ENCODE data around the gene DUS3L. TPM values are rescaled to one million over a fixed set of nuclear protein-coding genes. Genes with fewer than 3 reads are reported as not detected.

The DUS3L gene
- total RNA-seq, 1 donor from 2014 or later: 18.4 TPM

DNA sequence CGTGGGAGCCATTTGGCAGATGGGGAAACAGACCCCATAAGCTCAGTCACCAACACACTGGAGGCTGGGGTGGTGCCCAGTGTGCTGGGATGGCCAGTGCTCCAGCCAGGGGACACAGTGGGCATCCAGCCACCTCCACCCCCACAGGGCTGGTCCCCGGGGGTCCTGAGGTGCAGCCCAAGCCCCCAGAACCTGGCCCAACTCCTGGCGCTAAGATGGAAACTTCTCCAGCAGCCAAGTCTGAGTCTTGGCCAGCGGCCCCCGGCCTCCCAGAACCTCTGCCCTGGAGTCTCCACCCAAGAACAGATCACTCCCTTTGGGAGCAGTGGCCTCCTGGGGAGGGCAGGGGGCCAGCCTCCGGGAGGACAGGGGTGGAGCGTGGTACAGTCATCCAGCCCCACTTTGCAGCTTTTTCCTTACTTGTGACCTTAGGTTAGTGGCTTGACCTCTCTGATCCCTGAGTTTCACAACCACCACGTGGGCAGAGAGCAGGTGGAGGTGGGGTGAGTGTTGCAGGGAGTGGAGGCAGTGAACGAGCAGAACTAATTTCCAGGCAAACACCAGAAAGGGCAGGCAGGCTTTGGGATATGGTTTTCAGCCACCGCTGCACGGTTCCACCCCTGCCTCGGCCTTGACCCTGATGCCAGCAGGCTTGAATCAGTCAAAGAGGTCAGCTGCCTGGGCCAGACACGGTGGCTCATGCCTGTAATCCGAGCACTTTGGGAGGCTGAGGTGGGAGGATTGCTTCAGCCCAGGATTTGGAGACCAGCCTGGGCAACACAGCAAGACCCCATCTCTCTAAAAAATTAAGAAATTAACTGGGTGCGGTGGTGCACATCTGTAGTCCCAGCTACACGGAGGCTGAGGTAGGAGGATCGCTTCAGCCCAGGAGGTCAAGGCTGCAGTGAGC, 9.7 kb upstream of the DUS3L start:
- Mint-ChIP-seq H3K27ac (ENCODE audit: unreplicated experiment) (no peak overlapping the region), H3K4me3 (ENCODE audit: unreplicated experiment) (no peak overlapping the region)
- no peak for DNase-seq (ENCODE audit: low spot score)

DNA sequence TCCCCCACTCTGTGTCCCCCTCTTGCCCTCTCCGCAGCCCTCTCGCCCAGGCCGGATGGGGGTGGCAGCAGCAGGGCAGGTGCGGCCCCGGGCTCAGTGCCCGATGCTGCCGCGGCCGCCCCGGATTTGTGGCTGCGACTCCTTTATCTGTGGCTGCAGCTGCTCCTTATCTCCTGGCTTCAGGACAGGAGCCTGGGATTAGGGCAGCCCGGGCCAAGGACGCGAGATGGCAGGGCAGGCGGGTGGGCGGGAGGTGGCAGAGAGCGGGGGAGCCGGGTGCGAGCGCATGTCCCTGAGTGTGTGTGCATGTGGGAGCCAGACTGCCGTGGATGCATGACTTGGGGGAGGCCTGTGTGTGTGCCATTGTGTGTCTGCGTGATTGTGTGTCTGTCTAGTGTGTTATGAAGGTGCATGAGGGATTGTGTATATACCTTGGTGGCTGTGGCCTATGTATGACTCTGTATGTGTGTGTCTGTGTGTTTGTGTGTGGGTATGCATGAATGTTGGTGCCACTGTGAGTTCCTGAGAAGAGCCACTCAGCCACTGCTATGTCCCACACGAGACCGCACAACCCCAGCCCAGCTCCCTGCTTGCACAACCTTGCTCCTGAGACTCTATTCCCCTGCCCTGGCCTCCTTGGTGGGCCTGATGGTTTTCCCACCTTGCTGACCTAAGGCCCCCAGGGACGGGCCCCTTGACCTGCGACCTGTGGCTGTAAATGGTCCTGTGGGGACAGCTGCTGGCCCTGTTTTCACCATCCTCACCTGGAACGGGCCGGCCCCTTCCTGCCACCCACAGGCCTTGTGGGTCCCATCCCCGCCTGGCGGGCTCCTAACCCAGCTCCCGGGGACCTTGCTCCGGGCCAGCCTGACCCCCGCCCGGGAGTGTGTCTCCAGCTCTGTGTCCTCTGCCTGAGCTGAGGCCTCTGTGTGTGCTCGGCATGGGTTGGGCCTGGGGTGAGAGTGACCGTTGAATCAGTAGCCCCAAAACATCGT, 8.6 kb upstream of the DUS3L start:
- TF ChIP-seq, protein P1, sequence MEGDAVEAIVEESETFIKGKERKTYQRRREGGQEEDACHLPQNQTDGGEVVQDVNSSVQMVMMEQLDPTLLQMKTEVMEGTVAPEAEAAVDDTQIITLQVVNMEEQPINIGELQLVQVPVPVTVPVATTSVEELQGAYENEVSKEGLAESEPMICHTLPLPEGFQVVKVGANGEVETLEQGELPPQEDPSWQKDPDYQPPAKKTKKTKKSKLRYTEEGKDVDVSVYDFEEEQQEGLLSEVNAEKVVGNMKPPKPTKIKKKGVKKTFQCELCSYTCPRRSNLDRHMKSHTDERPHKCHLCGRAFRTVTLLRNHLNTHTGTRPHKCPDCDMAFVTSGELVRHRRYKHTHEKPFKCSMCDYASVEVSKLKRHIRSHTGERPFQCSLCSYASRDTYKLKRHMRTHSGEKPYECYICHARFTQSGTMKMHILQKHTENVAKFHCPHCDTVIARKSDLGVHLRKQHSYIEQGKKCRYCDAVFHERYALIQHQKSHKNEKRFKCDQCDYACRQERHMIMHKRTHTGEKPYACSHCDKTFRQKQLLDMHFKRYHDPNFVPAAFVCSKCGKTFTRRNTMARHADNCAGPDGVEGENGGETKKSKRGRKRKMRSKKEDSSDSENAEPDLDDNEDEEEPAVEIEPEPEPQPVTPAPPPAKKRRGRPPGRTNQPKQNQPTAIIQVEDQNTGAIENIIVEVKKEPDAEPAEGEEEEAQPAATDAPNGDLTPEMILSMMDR (IDR thresholded peaks at IDR 0.05): no peak
- Mint-ChIP-seq H3K36me3 (ENCODE audit: low read depth) (no peaks in the 10 kb centered on the region), H3K4me3 (ENCODE audit: unreplicated experiment) (no peak overlapping the region), H3K9me3 (ENCODE audit: low read depth) (no peaks in the 10 kb centered on the region), H3K27ac (ENCODE audit: unreplicated experiment) (no peak overlapping the region), H3K4me1 (ENCODE audit: low read depth) (peaks cover 9% of the 10 kb centered on the region), H3K27me3 (ENCODE audit: low read depth) (peaks cover 9% of the 10 kb centered on the region)
- no peak for DNase-seq (ENCODE audit: low spot score)

More for the DNA sequence above, 9.7 kb upstream of the DUS3L start:
- no peaks in the 10 kb centered on the region for H3K36me3 Mint-ChIP-seq (ENCODE audit: low read depth)
- H3K9me3 Mint-ChIP-seq (ENCODE audit: low read depth): no peaks in the 10 kb centered on the region
- peaks cover 9% of the 10 kb centered on the region for H3K4me1 Mint-ChIP-seq (ENCODE audit: low read depth)
- peaks cover 9% of the 10 kb centered on the region for H3K27me3 Mint-ChIP-seq (ENCODE audit: low read depth)
- TF ChIP-seq, protein P1 (IDR thresholded peaks at IDR 0.05): no peak

DNA sequence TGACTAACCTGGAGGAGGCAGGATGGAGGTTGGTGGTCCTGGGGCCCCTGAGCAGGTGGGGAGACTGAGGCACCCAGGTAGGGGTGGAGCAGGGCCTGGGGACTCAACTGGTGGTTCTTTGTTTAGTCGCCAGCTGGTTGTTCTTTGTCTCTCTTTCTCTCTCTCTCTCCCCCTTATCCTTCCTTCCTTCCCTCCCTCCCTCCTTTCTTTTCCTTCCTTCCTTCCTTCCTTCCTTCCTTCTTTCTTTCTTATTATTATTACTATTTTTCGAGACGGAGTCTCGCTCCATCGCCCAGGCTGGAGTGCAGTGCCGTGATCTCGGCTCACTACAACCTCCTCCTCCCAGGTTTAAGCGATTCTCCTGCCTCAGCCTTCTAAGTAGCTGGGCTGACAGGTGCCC, 7.3 kb upstream of the DUS3L start:
- DNase-seq (ENCODE audit: low spot score): no peak
- peaks cover 5% of the 10 kb centered on the region for H3K27me3 Mint-ChIP-seq (ENCODE audit: low read depth)
- no peak overlapping the region for H3K27ac Mint-ChIP-seq (ENCODE audit: unreplicated experiment)
- H3K9me3 Mint-ChIP-seq (ENCODE audit: low read depth): no peaks in the 10 kb centered on the region
- TF ChIP-seq, protein P1 (IDR thresholded peaks at IDR 0.05): no peak
- H3K36me3 Mint-ChIP-seq (ENCODE audit: low read depth): no peaks in the 10 kb centered on the region
- peaks cover 3% of the 10 kb centered on the region for H3K4me1 Mint-ChIP-seq (ENCODE audit: low read depth)
- no peak overlapping the region for H3K4me3 Mint-ChIP-seq (ENCODE audit: unreplicated experiment)

- TF ChIP-seq, protein P1 (IDR thresholded peaks at IDR 0.05): no peak
- no peaks in the 10 kb centered on the region for H3K27me3 Mint-ChIP-seq (ENCODE audit: low read depth)
These were observed 4.5 kb upstream of the DUS3L start for GRCh38 chr19:5795382-5795919.

GRCh38 chr19:5793188-5793587, 2.2 kb upstream of the DUS3L start:
- Mint-ChIP-seq H3K4me1 (ENCODE audit: low read depth) (peaks cover 10% of the 10 kb centered on the region), H3K4me3 (ENCODE audit: unreplicated experiment) (no peak overlapping the region), H3K27me3 (ENCODE audit: low read depth) (no peaks in the 10 kb centered on the region), H3K27ac (ENCODE audit: unreplicated experiment) (no peak overlapping the region), H3K9me3 (ENCODE audit: low read depth) (no peaks in the 10 kb centered on the region), H3K36me3 (ENCODE audit: low read depth) (peaks cover 7% of the 10 kb centered on the region)
- TF ChIP-seq, protein P1 (IDR thresholded peaks at IDR 0.05): no peak
- no peak for DNase-seq (ENCODE audit: low spot score)

More at GRCh38 chr19:5795382-5795919, 4.5 kb upstream of the DUS3L start:
- Mint-ChIP-seq H3K4me3 (ENCODE audit: unreplicated experiment) (no peak overlapping the region), H3K9me3 (ENCODE audit: low read depth) (no peaks in the 10 kb centered on the region), H3K36me3 (ENCODE audit: low read depth) (peaks cover under 1% of the 10 kb centered on the region), H3K4me1 (ENCODE audit: low read depth) (peaks cover 4% of the 10 kb centered on the region), H3K27ac (ENCODE audit: unreplicated experiment) (no peak overlapping the region)
- DNase-seq (ENCODE audit: low spot score): no peak

Measured in chondrocyte (in vitro differentiated cells).